ENCODE measurements around the gene CCDC192.
A peak's percentile ranks its signal among the peaks of the same experiment; 100 is the strongest.
"Not testable (repeated sequence)": the region's sequence is repeated elsewhere in the genome, so short reads cannot be mapped to it uniquely, and the experiment has no call there.

CCDC192 gene, protein sequence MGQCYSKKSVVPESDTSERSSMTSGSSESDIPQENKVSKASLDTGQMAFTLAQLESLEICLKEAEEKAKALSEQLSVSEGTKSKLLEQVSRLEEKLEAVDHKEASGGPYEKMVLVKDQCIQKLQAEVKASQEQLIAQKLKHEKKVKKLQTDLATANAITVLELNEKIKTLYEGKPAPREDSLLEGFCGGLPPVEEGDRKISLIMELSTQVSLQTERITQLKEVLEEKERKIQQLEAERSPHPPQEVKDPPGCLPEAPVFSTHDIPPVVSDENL

DNA sequence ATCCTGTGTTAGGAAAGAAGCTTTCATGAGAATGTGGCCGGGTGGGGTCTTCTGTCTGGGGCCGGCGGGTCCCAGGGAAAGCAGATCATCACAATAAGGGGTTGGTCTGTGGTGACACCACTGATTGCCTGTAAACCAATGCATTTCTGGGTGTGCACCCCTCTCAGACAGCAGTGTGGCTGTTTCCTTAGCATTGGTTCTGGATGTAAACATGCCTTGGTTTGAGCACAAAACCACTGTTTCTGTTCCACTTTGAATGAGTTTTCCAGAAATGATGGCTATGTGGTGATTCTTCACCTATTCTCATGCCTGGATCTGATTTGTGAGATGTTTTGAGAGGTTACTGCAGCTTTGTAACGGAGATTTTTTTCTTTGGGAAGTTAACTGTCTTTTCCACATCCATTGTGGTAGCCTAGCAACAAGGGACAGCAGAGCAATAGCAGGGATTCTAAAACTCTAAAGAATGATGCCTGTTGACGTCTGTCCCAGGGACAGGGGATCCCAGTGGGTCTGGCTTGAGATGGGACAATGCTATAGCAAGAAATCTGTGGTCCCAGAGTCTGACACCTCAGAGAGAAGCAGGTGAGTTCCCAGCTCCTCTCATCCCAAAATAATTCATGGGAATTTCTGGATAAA lies at the start of gene CCDC192:
Gene CCDC192 (plus strand): TSS at position 466 of the 636 bp plus-strand sequence. CDS start 55 bp downstream, at position 521.
- peak in 1 of 58 donors; percentile 5 for DNase-seq

DNA sequence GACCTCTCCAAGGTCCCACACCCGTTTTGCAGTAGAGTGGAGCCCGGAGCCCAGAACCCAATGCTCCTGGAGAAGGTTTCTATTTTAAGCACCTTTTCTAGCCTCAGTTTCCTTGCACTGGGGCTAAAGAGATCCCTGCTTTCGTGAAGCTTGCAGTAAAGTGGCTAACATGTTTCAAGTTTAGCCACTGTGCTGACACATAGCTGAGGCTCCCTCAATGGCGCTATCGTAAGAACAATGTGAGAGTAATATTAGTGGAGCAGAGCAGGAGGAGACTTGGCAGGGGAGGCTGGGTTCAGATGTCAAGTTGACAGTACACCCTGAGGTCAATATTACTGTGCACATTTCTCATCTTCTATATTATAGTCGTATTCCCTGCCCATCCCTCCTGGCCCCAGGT lies 46.4 kb upstream of the CCDC192 start:
- DNase-seq: no peak

DNA sequence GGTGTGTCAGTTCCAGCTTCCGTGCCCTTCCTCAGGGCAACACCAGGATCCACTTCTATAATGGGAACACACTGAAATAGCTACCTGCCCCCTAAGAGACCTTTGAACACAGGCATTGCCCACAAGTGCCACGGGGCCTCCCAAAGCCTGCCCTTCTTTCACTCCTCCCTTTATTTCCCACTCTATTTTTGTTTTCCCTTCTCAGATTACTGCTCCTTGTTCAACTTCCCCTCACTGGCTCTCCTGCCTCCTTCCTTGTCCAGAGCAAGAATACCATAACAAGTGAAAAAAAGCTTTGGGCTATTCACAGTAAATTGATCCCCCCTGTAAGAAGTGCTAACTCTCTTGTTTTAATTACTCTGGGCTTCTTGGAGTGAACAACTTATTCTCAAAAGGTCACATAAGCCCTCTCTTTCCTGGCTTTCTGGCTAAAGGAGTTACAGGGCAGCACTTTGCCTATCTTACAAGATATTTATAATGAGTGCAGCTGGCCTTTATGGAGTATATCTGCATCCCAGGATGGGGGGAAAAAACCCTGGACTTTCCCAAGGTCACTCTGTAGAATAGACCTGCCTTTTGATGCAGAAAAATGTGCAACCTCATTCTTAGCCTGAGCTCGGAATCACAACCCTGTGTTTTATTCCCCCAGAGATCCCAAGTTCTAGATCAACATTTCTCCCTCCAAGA lies 43.0 kb upstream of the CCDC192 start:
- no peak for DNase-seq

GRCh38 chr5:127664093-127664492 lies 39.1 kb upstream of the CCDC192 start:
- no peak for DNase-seq

DNA sequence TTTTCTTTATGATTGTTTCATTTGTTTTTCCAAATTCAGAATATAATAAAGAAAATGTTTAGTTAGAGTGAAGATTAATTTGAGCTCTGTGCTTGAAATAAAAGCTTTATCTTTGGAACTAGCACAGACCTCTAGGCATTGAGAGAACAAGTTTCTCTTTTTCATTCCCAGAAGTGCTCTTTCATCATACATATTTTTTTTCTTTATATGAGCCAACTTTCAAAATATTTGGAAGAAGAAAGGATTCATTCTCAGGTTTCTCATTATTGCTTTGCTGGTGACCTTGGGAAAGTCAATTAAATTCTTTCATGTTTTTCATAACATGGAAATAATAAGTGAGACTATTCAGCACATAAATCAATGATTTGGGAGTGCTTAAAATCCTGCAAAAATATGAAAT lies 37.5 kb upstream of the CCDC192 start:
- DNase-seq: no peak

DNA sequence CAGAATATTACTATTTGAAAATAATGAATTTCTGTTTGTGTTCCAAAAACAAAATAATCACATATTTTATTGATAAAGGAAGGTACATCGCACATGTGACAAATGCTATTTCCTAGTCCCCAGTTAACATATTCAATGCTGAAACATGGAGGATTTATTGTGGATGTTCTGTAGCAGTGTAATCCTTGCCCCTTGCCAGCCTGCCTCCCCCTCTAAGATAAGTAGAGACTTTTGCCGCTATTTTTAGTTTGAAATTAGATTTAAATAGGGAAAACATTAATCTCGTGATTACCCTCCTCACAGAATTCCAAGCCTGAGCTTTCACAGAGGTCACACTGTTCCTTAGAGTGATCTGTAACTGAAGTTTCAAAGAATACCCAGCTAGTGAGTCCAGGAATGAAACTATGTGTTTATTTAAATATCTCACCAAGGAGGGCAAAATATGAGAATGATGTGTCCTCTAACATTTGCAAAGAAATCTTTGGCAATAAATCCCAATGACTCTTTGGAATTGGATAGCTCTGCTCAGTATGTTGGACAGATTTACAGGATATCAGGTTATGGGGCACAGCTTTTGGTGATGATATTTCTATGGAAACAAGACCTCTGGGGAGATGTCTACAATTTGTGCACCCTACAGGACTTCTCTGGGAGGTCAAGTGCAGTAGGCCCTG lies 37.0 kb upstream of the CCDC192 start:
- no peak for DNase-seq

DNA sequence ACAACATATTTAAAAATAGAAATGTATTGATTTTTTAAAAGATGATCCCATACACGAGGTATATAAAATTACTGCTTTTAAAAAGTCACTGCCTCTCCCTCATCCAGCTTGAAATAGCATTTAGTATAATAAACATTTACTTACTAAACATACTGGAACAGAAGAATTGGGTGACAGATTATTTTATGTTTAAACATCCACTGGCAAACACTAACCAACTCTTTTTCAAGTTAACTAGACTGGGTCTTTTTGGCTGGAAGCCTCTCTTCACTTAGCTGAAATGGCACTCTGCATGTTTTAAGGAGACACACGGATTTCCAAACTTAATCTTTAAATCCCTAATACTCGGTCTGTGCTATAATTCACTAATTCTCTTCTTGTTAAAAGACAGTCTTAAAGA lies 35.3 kb upstream of the CCDC192 start:
- DNase-seq: no peak

- no peak for DNase-seq
Observed at GRCh38 chr5:127671218-127671617, 32.0 kb upstream of the CCDC192 start.

DNA sequence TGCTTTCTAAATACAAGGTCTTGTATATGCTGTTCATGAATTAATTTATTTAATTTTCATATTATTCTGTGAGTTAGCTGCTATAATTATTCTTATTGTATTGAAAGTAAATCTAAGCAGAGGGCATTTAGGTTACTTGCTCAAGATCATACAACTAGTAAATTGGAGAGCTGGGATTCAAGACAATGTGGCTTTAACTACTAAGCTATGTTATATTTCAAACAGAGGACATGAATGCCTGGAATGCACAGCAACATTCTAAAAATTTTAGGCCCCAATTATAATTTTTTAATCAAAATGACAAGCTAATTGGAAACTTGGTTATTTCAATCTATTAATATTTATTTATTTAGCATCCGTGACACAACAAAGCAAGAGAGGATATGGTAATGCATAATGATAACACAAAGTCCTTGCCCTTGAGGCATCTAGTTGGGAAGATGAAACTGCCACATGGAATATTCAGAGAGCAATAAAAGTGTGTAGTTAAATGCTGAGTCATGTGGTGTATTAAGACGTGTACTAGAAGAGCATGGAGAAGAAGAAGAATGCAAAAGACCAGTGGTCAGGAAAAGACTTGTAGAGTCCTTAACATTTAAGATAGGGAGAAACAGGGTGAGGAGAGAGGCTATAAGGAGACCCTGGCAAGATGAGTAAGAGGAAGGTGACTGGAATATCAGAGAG lies 29.9 kb upstream of the CCDC192 start:
- DNase-seq: no peak

DNA sequence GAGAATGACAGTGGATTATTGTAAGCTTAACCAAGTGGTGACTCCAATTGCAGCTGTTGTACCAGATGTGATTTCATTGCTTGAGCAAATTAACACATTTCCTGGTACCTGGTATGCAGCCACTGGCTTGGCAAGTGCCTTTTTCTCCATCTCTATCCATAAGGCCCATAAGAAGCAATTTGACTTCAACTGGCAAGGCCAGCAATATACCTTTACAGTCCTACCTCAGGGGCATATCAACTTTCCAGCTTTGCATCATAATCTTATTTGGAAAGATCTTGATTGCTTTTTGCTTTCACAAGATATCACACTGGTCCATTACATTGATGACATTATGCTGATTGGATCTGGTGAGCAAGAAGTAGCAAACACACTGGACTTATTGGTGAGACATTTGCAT lies 26.2 kb upstream of the CCDC192 start:
- DNase-seq: not testable (repeated sequence)

DNA sequence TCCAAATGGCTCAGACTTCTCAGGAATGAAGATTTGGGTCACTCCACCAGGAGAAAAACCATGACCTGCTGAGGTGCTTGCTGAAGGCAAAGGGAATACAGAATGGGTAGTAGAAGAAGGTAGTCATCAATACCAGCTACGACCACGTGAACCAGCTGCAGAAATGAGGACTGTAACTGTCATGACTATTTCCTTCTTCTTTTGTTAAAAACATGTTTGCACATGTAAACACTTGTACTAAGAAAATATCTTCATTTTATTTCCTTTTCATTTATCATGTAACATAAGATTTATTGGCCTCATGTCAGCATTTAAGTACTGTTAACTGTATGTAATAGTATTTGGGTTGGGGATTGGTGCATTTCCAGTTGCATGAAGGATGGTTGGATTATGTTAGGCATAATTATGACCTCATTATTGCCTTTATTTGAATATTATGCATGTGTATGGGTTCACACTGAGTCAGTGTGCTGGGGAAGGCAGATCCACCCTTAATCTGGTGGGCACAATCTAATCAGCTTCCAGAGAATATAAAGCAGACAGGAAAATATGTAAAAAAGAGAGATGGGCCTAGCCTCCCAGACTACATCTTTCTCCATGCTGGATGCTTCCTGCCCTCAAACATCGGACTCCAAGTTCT lies 23.4 kb upstream of the CCDC192 start:
- not testable (repeated sequence) for DNase-seq

DNA sequence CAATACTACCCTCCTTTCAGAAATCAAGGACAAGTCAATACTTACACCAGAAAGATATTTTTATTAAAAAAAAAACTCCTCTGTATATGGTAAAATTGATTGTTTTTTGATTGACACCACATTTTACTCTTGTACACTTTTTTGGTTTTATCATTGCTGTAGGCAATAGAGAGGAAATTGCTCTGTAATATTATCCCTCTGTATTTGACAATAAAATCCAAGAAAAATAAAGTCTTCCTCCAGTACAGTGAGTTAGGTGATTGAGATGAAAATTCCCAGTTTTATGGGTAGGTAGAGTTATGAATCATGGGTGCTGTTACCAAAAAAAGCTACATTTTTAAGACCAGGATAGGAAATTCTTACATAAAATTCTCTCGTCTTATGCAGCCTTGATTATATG lies 22.6 kb upstream of the CCDC192 start:
- DNase-seq: no peak

DNA sequence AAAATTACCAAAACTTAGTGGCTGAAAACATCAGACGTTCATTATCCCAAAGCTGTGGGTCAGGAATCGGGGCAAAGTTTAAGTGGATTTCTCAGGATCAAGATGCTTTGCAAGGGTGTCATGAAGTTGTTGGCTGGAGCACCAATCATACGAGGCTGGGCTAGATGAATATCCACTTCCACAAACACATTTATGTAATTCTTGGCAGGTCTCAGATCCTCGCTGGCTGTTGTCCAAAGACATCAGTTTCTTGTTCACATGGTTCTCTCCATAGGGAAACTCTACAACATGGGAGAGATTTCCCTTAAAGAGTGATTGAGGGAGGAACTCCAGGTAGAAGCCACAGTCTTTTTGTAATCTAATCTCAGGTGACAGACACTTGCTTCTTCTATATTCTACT lies 20.2 kb upstream of the CCDC192 start:
- no peak for DNase-seq

GRCh38 chr5:127684726-127685467 lies 18.3 kb upstream of the CCDC192 start:
- no peak for DNase-seq

- DNase-seq: no peak
Observed at GRCh38 chr5:127685662-127686061, 17.5 kb upstream of the CCDC192 start.

DNA sequence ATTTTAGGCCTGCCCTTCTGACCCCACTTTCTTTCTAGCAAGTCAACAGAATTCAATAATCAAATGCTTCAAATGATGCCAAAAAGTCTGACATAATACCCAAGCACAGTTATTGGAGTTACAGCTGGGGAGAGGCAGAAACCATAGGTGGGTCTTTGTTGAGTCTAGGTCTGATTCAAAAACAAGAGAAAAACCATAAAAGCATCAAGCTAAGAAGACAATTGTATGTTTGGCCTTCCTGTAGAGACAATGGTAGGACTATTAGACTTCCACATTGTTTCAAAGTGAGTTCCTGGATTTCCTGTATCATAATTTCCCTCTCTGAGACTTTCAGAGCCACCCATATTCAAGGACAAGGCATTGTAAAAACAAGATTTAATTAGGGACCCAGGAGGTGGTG lies 16.8 kb upstream of the CCDC192 start:
- DNase-seq: no peak

DNA sequence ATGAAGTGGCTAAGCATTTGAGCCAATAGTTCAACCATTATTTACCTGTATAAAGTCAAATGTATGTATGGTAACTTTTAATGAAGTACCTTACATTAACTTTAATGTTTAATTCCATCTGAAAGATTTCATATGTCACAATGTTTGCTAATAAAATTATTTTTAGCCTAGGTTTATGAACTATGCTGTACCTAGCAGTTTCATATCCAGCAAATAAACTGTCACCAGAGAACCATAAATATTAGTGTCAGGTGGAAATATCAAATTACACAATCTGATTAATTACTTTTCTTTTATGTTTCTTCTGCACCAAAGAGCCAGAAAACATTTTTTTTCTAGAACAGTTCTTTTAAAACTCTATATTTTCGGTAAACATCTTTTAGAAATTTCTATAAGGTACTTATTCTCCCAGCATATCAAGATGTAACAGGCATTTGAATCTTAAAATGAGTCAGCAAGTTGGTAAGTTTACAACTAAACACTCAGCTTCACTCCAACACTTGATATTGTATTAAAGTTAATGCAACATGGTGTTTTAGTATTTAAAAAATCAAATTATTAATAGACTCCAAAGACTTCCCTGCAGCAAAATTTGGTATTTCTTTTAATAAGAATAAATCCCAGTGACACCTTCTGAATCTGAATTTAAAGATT lies 8.5 kb upstream of the CCDC192 start:
- no peak for DNase-seq

DNA sequence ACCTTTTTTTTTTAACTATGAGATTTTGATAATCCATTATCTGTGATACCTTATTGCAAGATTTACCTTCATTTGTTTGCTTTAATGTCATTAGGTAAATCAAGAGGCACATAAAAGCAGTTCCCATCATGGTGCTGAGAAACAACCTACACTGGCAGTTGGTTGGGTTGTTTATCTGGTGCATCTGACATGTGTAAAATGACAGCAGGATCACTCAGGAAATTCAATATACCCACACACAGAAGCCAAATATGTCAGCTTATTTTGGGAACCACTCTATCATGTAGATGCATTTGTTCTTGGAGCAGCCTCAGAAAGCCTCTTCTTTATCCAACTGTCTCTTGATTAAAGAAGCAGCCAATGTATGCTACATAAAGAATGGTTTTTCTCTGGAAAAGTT lies 7.8 kb upstream of the CCDC192 start:
- DNase-seq: no peak

DNA sequence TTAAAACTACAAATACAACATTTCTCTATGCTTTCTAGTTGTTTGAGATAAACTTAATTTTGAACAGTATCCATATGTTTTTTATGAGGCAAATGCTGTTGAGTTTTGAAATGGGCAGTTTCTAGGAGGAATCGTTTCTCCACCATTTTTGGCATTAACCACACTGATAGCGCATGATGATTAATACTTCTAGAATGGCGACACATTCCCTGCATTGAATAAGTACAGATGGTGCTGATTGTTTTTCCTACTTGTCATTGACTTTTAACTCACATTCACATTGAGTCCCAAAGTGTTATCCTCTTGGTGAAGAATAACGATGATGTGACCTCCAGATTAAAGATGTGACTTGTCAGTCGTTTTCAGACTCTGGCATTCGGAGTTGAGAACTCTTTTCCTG lies 6.5 kb upstream of the CCDC192 start:
- no peak for DNase-seq
